Measurements from ENCODE around the gene IRF1.

The IRF1 gene

GRCh38 chr5:132462856-132463745 lies 27.5 kb downstream of the IRF1 start:
- H3K4me3 ChIP-seq (ENCODE audit: low read length) = no peak overlapping the region
- no peak for DNase-seq (ENCODE audit: low read depth)
- no peak for TF ChIP-seq CTCF (conservative IDR thresholded peaks at IDR 0.05; ENCODE audit: low read depth, low read length)

DNA sequence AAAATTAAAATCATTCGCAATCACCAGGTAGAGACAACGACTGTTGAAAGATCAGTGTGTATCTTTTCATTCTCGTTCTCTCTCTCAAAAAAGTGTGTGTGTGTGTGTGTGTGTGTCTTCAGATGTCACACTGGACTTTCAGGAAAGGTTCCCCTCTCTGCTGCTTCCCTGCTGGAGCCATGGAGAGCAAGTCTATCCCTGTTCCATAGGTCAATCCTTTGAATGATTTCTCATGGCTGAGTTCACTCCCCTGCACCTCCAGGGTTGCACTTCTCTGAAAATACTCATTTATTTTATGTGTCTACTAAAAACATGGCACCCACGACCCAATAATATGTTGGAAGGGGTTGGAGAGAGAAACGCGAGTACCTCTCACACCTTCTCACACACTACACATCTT lies 28.2 kb downstream of the IRF1 start:
- no peak for TF ChIP-seq CTCF (conservative IDR thresholded peaks at IDR 0.05; ENCODE audit: low read depth, low read length)
- DNase-seq (ENCODE audit: low read depth) = no peak
- no peak overlapping the region for H3K4me3 ChIP-seq (ENCODE audit: low read length)

- DNase-seq (ENCODE audit: low read depth) = no peak
- no peak for TF ChIP-seq CTCF (conservative IDR thresholded peaks at IDR 0.05; ENCODE audit: low read depth, low read length)
- H3K4me3 ChIP-seq (ENCODE audit: low read length) = no peak overlapping the region
These were observed 29.0 kb downstream of the IRF1 start for GRCh38 chr5:132461569-132462070.

DNA sequence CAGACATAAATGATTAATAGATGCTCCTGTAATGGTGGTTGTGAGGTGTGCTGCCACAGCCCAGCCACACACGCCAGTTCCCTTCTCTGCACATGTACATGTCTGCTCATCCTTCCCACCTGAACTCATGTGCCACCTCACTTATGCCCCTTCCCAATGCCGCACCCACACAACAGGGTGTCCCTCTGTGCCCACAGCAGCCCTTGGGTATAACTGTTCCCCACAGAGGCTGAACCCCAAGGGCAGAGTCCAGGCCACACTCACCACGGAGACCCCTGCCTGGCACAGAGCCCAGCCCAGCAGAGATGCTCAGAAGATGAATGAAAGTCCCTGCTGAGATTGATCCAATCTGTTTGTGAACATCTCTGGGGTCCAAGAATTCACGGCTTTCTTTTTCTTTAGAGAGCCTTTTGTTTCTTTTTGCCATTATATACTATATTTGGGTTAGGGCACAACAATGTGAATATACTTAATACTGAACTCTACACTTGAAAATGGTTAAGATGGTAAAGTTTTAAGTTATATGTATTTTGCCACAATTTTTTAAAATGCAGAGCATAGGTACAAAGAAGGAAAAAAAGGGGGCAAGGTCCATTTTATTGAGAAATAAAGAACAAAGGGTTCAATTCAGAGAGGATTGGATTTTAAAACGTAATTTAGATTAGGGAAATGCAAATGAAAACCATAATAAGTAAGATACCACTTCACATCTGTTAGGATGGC lies 29.6 kb downstream of the IRF1 start:
- no peak for DNase-seq (ENCODE audit: low read depth)

DNA sequence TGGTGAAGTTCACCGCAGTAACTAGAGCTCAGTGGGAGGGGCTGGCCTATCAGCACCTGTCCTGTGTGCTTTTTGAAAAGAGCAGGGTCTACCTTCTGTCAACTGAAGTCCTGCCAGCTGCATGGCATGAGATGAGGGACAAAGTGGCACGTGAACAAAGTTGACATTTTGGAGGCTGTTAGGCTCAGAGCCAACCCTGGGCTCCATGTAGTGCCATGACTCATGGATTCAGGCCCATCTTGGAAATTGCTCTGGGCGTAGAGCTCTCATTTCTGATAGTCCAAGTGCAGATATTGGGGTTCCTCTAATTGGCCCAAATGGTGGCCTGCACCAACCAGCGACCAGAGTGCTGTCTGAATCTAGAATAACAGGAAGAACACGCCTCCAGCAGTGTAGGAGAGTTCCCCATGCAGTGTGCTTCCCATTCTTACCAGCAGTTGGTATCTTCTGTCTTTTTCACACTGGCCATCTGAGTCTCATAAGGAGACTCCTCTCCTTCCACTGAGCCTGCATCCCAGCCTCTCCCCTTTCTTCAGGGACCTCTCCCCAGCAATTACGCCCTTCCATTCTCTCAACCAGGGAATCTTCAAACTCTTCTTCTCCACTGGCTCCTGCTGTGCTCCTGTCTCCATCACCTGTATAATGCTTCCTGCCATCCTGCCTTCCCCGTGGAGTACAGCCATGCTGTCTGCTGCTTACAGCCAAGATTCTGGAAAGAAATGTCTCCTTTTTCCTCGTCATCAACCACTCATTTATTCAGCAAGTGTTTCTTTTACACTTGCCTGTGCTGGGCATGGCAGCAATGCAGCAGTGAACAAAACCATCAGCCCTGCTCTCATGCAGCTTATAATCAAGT lies 30.4 kb downstream of the IRF1 start:
- H3K4me3 ChIP-seq (ENCODE audit: low read length) = no peak overlapping the region
- no peak for DNase-seq (ENCODE audit: low read depth)
- no peak for TF ChIP-seq CTCF (conservative IDR thresholded peaks at IDR 0.05; ENCODE audit: low read depth, low read length)

More for the DNA sequence above, 29.6 kb downstream of the IRF1 start:
- no peak for TF ChIP-seq CTCF (conservative IDR thresholded peaks at IDR 0.05; ENCODE audit: low read depth, low read length)
- no peak overlapping the region for H3K4me3 ChIP-seq (ENCODE audit: low read length)

DNA sequence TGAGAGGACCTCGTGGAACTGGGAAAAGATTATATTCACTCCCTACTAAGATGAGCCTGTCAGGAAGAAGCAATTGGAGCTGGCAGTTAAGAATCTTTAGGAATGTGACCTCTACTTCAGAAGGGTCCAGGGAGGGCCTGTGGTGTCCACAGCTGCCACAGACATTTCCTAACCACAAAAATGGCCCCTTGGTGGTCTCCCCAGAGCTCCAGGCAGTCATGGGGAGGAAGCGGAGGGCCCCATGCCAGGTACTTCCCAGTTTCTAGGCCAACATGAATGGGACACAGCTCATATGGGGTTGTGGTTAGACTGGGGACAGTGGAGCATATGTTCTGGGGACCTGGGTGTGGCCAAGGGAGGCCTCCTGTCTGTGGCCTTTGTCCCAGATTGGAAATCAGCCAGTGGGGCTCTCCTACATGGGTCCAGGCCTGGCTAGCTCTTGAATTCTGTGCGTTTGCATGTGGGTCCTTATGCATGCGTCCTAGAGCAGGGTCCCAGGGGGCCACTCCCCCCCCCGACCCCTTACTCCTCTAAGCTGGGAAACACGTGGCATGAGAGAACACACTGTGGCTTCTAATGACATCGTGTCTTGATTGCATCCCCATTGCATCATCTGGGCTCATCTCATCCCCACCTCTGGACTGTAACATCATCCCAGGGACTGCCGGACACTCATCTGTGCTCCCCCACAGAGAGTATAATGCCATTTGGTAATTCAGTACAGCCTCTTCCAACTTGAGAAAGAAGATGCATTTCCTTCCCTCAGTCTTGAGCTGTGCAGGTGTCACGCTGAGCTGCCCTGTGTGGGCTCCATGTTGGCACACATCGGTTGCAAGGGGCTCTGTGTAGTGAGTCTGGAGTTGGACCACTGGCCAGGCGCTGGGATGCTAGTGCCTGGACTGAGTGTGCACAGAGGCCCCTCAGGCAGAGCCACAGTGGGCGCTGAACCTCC lies 31.3 kb downstream of the IRF1 start:
- H3K4me3 ChIP-seq (ENCODE audit: low read length) = no peak overlapping the region
- no peak for DNase-seq (ENCODE audit: low read depth)
- no peak for TF ChIP-seq CTCF (conservative IDR thresholded peaks at IDR 0.05; ENCODE audit: low read depth, low read length)

All from retinal pigment epithelial cell (primary cell).